Endodermal cell (in vitro differentiated cells): ENCODE measurements around the gene IL1RL1. TPM values are rescaled to one million over a fixed set of nuclear protein-coding genes. Genes with fewer than 3 reads are reported as not detected.

Experiments
- DNase-seq: peaks from one replicate; pipeline ENCODE4 v3.0.0-alpha.2; 2017
- H3K27ac ChIP-seq: 2 replicates; pipeline ENCODE4 v1.5.1; 2013; ENCODE audit warnings: mild to moderate bottlenecking, low read depth, low read length, moderate library complexity
- H3K27me3 ChIP-seq: 2 replicates; pipeline ENCODE4 v1.6.1; 2013; ENCODE audit warnings: mild to moderate bottlenecking, low read length, moderate library complexity; ENCODE audit not compliant: insufficient read depth, control insufficient read depth, poor library complexity, severe bottlenecking
- H3K36me3 ChIP-seq: 2 replicates; pipeline ENCODE4 v1.7.0; 2013; ENCODE audit warnings: mild to moderate bottlenecking, low read length, moderate library complexity; ENCODE audit not compliant: control insufficient read depth, insufficient read depth
- H3K4me1 ChIP-seq: one replicate; pipeline ENCODE4 v1.7.0; 2013; ENCODE audit warnings: low read length; ENCODE audit not compliant: control insufficient read depth, insufficient read depth
- H3K4me3 ChIP-seq: 2 replicates; pipeline ENCODE4 v1.5.1; 2013; ENCODE audit warnings: mild to moderate bottlenecking, low read length, moderate library complexity
- H3K9ac ChIP-seq: 2 replicates; pipeline ENCODE4 v1.6.1; 2013; ENCODE audit warnings: mild to moderate bottlenecking, low read length, moderate library complexity; ENCODE audit not compliant: poor library complexity, severe bottlenecking; ENCODE audit errors: extremely low read depth
- H3K9me3 ChIP-seq: 2 replicates; pipeline ENCODE4 v1.6.1; 2013; ENCODE audit warnings: mild to moderate bottlenecking, low read length, moderate library complexity; ENCODE audit not compliant: control insufficient read depth
- H3K27ac Mint-ChIP-seq: 2 replicates; pipeline ENCODE4 v1.8.0; 2020; ENCODE audit warnings: mixed read lengths
- H3K27me3 Mint-ChIP-seq: 2 replicates; pipeline ENCODE4 v1.8.0; 2021; ENCODE audit warnings: mild to moderate bottlenecking, mixed read lengths; ENCODE audit not compliant: insufficient read depth
- H3K36me3 Mint-ChIP-seq: 2 replicates; pipeline ENCODE4 v1.8.0; 2020; ENCODE audit warnings: low read depth, mixed read lengths
- H3K4me1 Mint-ChIP-seq: 2 replicates; pipeline ENCODE4 v1.8.0; 2020; ENCODE audit warnings: mixed read lengths
- H3K4me3 Mint-ChIP-seq: 2 replicates; pipeline ENCODE4 v1.8.0; 2020; ENCODE audit warnings: mild to moderate bottlenecking, moderate library complexity, mixed read lengths
- H3K9me3 Mint-ChIP-seq: 2 replicates; pipeline ENCODE4 v1.8.0; 2020; ENCODE audit warnings: mild to moderate bottlenecking, mixed read lengths
- CTCF ChIP-seq: fragments of 200-600 bp; sonication (generic); conservative IDR thresholded peaks from 2 replicates; pipeline ENCODE4 v1.5.0; 2021; ENCODE audit warnings: antibody characterized with exemption, mild to moderate bottlenecking
- WGBS, 2 experiments: methylation state at CpG; one replicate each; pipeline versions ENCODE4 v1.1.5 to v1.1.7; 2013; ENCODE audit warnings: missing lambda C conversion rate in 2 of 2, mixed read lengths in 1 of 2; ENCODE audit not compliant: insufficient coverage in 1 of 2, insufficient read length in 1 of 2; 5-methylcytosine and 5-hydroxymethylcytosine counted together
- total RNA-seq, 2 donors: library from RNA; stranded (reverse); fragmentation: NEBNext Ultra II Directional in 1 of 2; extraction: Animal tissue kit (Norgen Biotek cat#: 25700) in 1 of 2; gene quantifications; 2 replicates in 1 of 2; 3 replicates in 1 of 2; pipeline ENCODE4 v1.2.1, GENCODE V29; 2021

The IL1RL1 gene
- total RNA-seq, 2 donors from 2014 or later, result 0.75 to 0.84 TPM

- no peak for DNase-seq
- 100% methylated on average over 1 of the region's 1 CpG; no CpG with 5 or more reads in 1 of the 2 experiments for WGBS, 2 experiments
- no peaks in the 10 kb centered on the region for H3K36me3 Mint-ChIP-seq
- H3K36me3 ChIP-seq, result no peaks in the 10 kb centered on the region
- peaks cover 13% of the 10 kb centered on the region for H3K27me3 Mint-ChIP-seq
- H3K9me3 Mint-ChIP-seq, result no peaks in the 10 kb centered on the region
- H3K27me3 ChIP-seq, result no peaks in the 10 kb centered on the region
- TF ChIP-seq CTCF, result no peak
- H3K4me1 Mint-ChIP-seq, result peaks cover 10% of the 10 kb centered on the region
- H3K27ac Mint-ChIP-seq, result no peak overlapping the region
- H3K27ac ChIP-seq, result no peak overlapping the region
- H3K9ac ChIP-seq, result no peak overlapping the region
- H3K4me1 ChIP-seq, result peaks cover 3% of the 10 kb centered on the region
- no peaks in the 10 kb centered on the region for H3K9me3 ChIP-seq
- H3K4me3 Mint-ChIP-seq, result no peak overlapping the region
- no peak overlapping the region for H3K4me3 ChIP-seq
Measured at GRCh38 chr2:102306125-102306524, 5.2 kb upstream of the IL1RL1 start.

- peaks cover 3% of the 10 kb centered on the region for H3K27me3 Mint-ChIP-seq
- Histone ChIP-seq H3K27ac (no peak overlapping the region), H3K36me3 (no peaks in the 10 kb centered on the region), H3K27me3 (no peaks in the 10 kb centered on the region), H3K9ac (no peak overlapping the region), H3K4me3 (no peak overlapping the region), H3K9me3 (peaks cover 20% of the 10 kb centered on the region), H3K4me1 (peaks cover 5% of the 10 kb centered on the region)
- TF ChIP-seq CTCF, result no peak
- H3K27ac Mint-ChIP-seq, result no peak overlapping the region
- H3K4me3 Mint-ChIP-seq, result no peak overlapping the region
- WGBS, 2 experiments, result 81 to 95% methylated on average over 2 of the region's 2 CpGs
- no peaks in the 10 kb centered on the region for H3K36me3 Mint-ChIP-seq
- DNase-seq, result no peak
- H3K9me3 Mint-ChIP-seq, result peaks cover 13% of the 10 kb centered on the region
- peaks cover 24% of the 10 kb centered on the region for H3K4me1 Mint-ChIP-seq
Measured at GRCh38 chr2:102313025-102313424, 1.7 kb downstream of the IL1RL1 start.

GRCh38 chr2:102313471-102313870, 2.1 kb downstream of the IL1RL1 start:
- H3K9me3 ChIP-seq, result peaks cover 20% of the 10 kb centered on the region

More at GRCh38 chr2:102313471-102313870, 2.1 kb downstream of the IL1RL1 start:
- H3K9me3 Mint-ChIP-seq, result peaks cover 13% of the 10 kb centered on the region
- H3K27ac ChIP-seq, result no peak overlapping the region
- H3K4me3 ChIP-seq, result no peak overlapping the region
- H3K36me3 ChIP-seq, result no peaks in the 10 kb centered on the region
- no peak overlapping the region for H3K4me3 Mint-ChIP-seq
- H3K9ac ChIP-seq, result no peak overlapping the region
- 89 to 100% methylated on average over 5 to 8 of the region's 8 CpGs for WGBS, 2 experiments
- no peaks in the 10 kb centered on the region for H3K27me3 ChIP-seq
- peaks cover 2% of the 10 kb centered on the region for H3K27me3 Mint-ChIP-seq
- H3K36me3 Mint-ChIP-seq, result no peaks in the 10 kb centered on the region
- peaks cover 24% of the 10 kb centered on the region for H3K4me1 Mint-ChIP-seq
- no peak for DNase-seq
- H3K4me1 ChIP-seq, result peaks cover 5% of the 10 kb centered on the region
- H3K27ac Mint-ChIP-seq, result no peak overlapping the region
- TF ChIP-seq CTCF, result no peak
